ENCODE data around the gene RAB20. TPM values are rescaled to one million over a fixed set of nuclear protein-coding genes. Genes with fewer than 3 reads are reported as not detected.

The RAB20 gene
- total and polyA plus RNA-seq, 4 donors: 35.8 to 118 (median 45.4) TPM

- H3K36me3 ChIP-seq (ENCODE audit: control insufficient read depth in 4 of 4, insufficient read depth in 4 of 4, low read length in 4 of 4): no peaks in the 10 kb centered on the region
- TF ChIP-seq CTCF (IDR thresholded peaks at IDR 0.05; ENCODE audit: control extremely low read depth, extremely low read depth): no peak
- DNase-seq (no peak), ATAC-seq (ENCODE audit: insufficient read depth, low FRiP score) (no peak)
- H3K27me3 ChIP-seq (ENCODE audit: control insufficient read depth in 3 of 3, insufficient read depth in 3 of 3, low read length in 2 of 3): no peaks in the 10 kb centered on the region
- no peaks in the 10 kb centered on the region for H3K9me3 ChIP-seq (ENCODE audit: control insufficient read depth in 4 of 4, insufficient read depth in 3 of 4, low read length in 3 of 4)
- no peaks in the 10 kb centered on the region for H3K4me1 ChIP-seq (ENCODE audit: control insufficient read depth in 5 of 5, insufficient read depth in 5 of 5, low read length in 5 of 5)
- 77 to 78% methylated on average over 16 of the region's 16 CpGs for WGBS, 2 donors
- H3K9ac ChIP-seq (ENCODE audit: insufficient read depth in 1 of 2, low read length in 2 of 2): no peak overlapping the region
- H3K27ac ChIP-seq (ENCODE audit: low read depth in 1 of 2, low read length in 1 of 2): no peak overlapping the region
- no peak overlapping the region for H3K4me3 ChIP-seq
These were observed 35.6 kb upstream of the RAB20 start for GRCh38 chr13:110597041-110597689.

- TF ChIP-seq CTCF (IDR thresholded peaks at IDR 0.05; ENCODE audit: control extremely low read depth, extremely low read depth): peak; percentile 59
- Histone ChIP-seq H3K27me3 (ENCODE audit: control insufficient read depth in 3 of 3, insufficient read depth in 3 of 3, low read length in 2 of 3) (no peaks in the 10 kb centered on the region), H3K9ac (ENCODE audit: insufficient read depth in 1 of 2, low read length in 2 of 2) (no peak overlapping the region), H3K4me1 (ENCODE audit: control insufficient read depth in 5 of 5, insufficient read depth in 5 of 5, low read length in 5 of 5) (no peaks in the 10 kb centered on the region), H3K9me3 (ENCODE audit: control insufficient read depth in 4 of 4, insufficient read depth in 3 of 4, low read length in 3 of 4) (no peaks in the 10 kb centered on the region), H3K27ac (ENCODE audit: low read depth in 1 of 2, low read length in 1 of 2) (no peak overlapping the region), H3K4me3 (no peak overlapping the region), H3K36me3 (ENCODE audit: control insufficient read depth in 4 of 4, insufficient read depth in 4 of 4, low read length in 4 of 4) (no peaks in the 10 kb centered on the region)
- DNase-seq: peak in 2 of 3 donors; percentile 77 to 78
- peak; percentile 82 for ATAC-seq (ENCODE audit: insufficient read depth, low FRiP score)
- WGBS, 2 donors: 44 to 46% methylated on average over 6 of the region's 6 CpGs
These were observed 32.1 kb upstream of the RAB20 start for GRCh38 chr13:110593430-110594130.

DNA sequence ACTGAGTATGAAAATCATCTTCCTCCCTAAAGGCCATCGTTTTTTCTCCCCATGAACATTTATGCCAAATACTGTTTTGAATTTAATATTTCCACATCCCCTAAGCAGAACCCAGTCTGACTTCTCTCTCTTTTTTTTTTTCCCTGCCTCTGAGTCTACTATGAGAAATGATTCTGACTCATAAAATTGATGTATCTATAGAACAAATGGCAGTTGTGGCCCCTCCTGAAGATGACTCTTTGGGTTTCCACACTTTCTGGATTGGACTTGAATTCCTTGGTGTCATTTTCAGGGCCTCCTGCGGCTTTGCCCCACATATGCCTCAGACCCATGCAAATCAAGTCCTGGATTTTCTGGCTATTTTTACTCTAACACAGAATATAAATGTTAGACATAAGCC, 31.1 kb upstream of the RAB20 start:
- TF ChIP-seq CTCF (IDR thresholded peaks at IDR 0.05; ENCODE audit: control extremely low read depth, extremely low read depth): no peak
- no peak overlapping the region for H3K27ac ChIP-seq (ENCODE audit: low read depth in 1 of 2, low read length in 1 of 2)
- H3K4me1 ChIP-seq (ENCODE audit: control insufficient read depth in 5 of 5, insufficient read depth in 5 of 5, low read length in 5 of 5): no peaks in the 10 kb centered on the region
- H3K27me3 ChIP-seq (ENCODE audit: control insufficient read depth in 3 of 3, insufficient read depth in 3 of 3, low read length in 2 of 3): no peaks in the 10 kb centered on the region
- no peaks in the 10 kb centered on the region for H3K36me3 ChIP-seq (ENCODE audit: control insufficient read depth in 4 of 4, insufficient read depth in 4 of 4, low read length in 4 of 4)
- no peak overlapping the region for H3K4me3 ChIP-seq
- DNase-seq (no peak), ATAC-seq (ENCODE audit: insufficient read depth, low FRiP score) (no peak)
- H3K9me3 ChIP-seq (ENCODE audit: control insufficient read depth in 4 of 4, insufficient read depth in 3 of 4, low read length in 3 of 4): no peaks in the 10 kb centered on the region
- WGBS, 2 donors: 81 to 82% methylated on average over 2 of the region's 2 CpGs
- no peak overlapping the region for H3K9ac ChIP-seq (ENCODE audit: insufficient read depth in 1 of 2, low read length in 2 of 2)

All from lung (tissue), 12 donors.